SK-N-SH (cell line): ENCODE measurements around the gene POLR3E. TPM values are rescaled to one million over a fixed set of nuclear protein-coding genes. Genes with fewer than 3 reads are reported as not detected.

Experiments
- CTCF ChIA-PET: fragments of 300-600, 350-600 bp; formaldehyde crosslinking; extraction: SDS; loops from one replicate; lab custom pipeline; 2021; lab: Yijun Ruan, JAX
- POLR2A ChIA-PET: fragments of 350-600 bp; sonication (Branson Sonifier 250); formaldehyde crosslinking; extraction: SDS; loops from one replicate; lab custom pipeline; 2020; ENCODE audit warnings: antibody characterized with exemption, inconsistent platforms; lab: Yijun Ruan, JAX
- DNase-seq: peaks from one replicate; pipeline ENCODE4 v3.0.0; 2012
- H2AFZ ChIP-seq: fragments of 200-600 bp; sonication (generic); 2 replicates; pipeline ENCODE4 v1.8.1; 2016; ENCODE audit warnings: antibody characterized with exemption, mild to moderate bottlenecking, low read depth
- H3F3A ChIP-seq: fragments of 200-600 bp; sonication (generic); replicated peaks from 2 replicates; pipeline ENCODE3; 2016; ENCODE audit warnings: antibody characterized with exemption, mild to moderate bottlenecking; ENCODE audit not compliant: insufficient read depth
- H3K27ac ChIP-seq, 2 experiments: fragments of 200-500 bp in 1 of 2; fragments of 200-600 bp in 1 of 2; sonication (Bioruptor generic) in 1 of 2; sonication (generic), shearing (Covaris generic) in 1 of 2; 2 replicates each; pipeline versions ENCODE4 v1.5.1 to v1.6.1; 2014 to 2016; ENCODE audit warnings: low read depth in 2 of 2, inconsistent platforms in 1 of 2, low read length in 1 of 2, mild to moderate bottlenecking in 1 of 2, mixed read lengths in 1 of 2
- H3K27me3 ChIP-seq: fragments of 200-600 bp; sonication (generic), shearing (Covaris generic); 2 replicates; pipeline ENCODE4 v1.6.1; 2016; ENCODE audit warnings: mixed run types; ENCODE audit not compliant: insufficient read depth
- H3K36me3 ChIP-seq, 2 experiments: fragments of 200-500 bp in 1 of 2; fragments of 200-600 bp in 1 of 2; sonication (Bioruptor generic) in 1 of 2; sonication (generic) in 1 of 2; replicated peaks in 1 of 2; 2 replicates each; pipeline versions ENCODE3 to v1.5.1; 2014 to 2016; ENCODE audit warnings: low read length in 1 of 2, mild to moderate bottlenecking in 1 of 2; ENCODE audit not compliant: insufficient read depth in 2 of 2, control insufficient read depth in 1 of 2
- H3K4me1 ChIP-seq, 2 experiments: fragments of 200-500 bp in 1 of 2; fragments of 200-600 bp in 1 of 2; sonication (Bioruptor generic) in 1 of 2; sonication (generic), shearing (Covaris generic) in 1 of 2; 2 replicates each; pipeline versions ENCODE4 v1.5.1 to v1.6.1; 2014 to 2016; ENCODE audit warnings: low read depth in 1 of 2, low read length in 1 of 2, mixed run types in 1 of 2; ENCODE audit not compliant: insufficient read depth in 2 of 2, control insufficient read depth in 1 of 2
- H3K4me2 ChIP-seq: fragments of 200-600 bp; sonication (generic), shearing (Covaris generic); 2 replicates; pipeline ENCODE4 v1.6.1; 2017; ENCODE audit warnings: mixed run types
- H3K4me3 ChIP-seq, 2 experiments: fragments of 200-500 bp in 1 of 2; fragments of 200-600 bp in 1 of 2; sonication (Bioruptor generic) in 1 of 2; sonication (generic), shearing (Covaris generic) in 1 of 2; 2 replicates each; pipeline versions ENCODE4 v1.5.1 to v1.8.1; 2014 to 2016; ENCODE audit warnings: low read depth in 2 of 2, inconsistent platforms in 1 of 2, low read length in 1 of 2, mild to moderate bottlenecking in 1 of 2, mixed read lengths in 1 of 2, moderate library complexity in 1 of 2
- H3K79me2 ChIP-seq: fragments of 200-600 bp; sonication (generic); 2 replicates; pipeline ENCODE4 v1.8.1; 2017; ENCODE audit warnings: mild to moderate bottlenecking; ENCODE audit not compliant: insufficient read depth
- H3K9ac ChIP-seq: fragments of 200-600 bp; sonication (generic); 2 replicates; pipeline ENCODE4 v1.6.1; 2017; ENCODE audit warnings: mixed run types
- H3K9me2 ChIP-seq: fragments of 200-600 bp; sonication (generic); 2 replicates; pipeline ENCODE4 v1.6.1; 2017; ENCODE audit warnings: mixed run types
- H3K9me3 ChIP-seq: fragments of 200-600 bp; sonication (generic); 2 replicates; pipeline ENCODE4 v1.6.1; 2017; ENCODE audit warnings: mixed run types, mild to moderate bottlenecking, moderate library complexity
- H4K20me1 ChIP-seq: fragments of 200-600 bp; sonication (generic); 2 replicates; pipeline ENCODE4 v1.6.1; 2017; ENCODE audit warnings: mild to moderate bottlenecking, mixed run types; ENCODE audit not compliant: insufficient read depth
- CHD2 ChIP-seq: fragments of 150-350 bp; IDR thresholded peaks from 2 replicates; pipeline ENCODE4 v1.6.1; 2018; ENCODE audit warnings: low read length; ENCODE audit not compliant: partially characterized antibody
- CTCF ChIP-seq: fragments of 200-600 bp; sonication (generic); IDR thresholded peaks from 2 replicates; pipeline ENCODE4 v1.6.1; 2017; ENCODE audit warnings: antibody characterized with exemption, mild to moderate bottlenecking, moderate library complexity
- ELF1 ChIP-seq: IDR thresholded peaks from 2 replicates; pipeline ENCODE4 v1.4.0; 2012
- FOSL2 ChIP-seq: IDR thresholded peaks from 2 replicates; pipeline ENCODE4 v1.4.0; 2012; ENCODE audit warnings: low read depth, mild to moderate bottlenecking, moderate library complexity, borderline replicate concordance
- FOXM1 ChIP-seq: IDR thresholded peaks from 2 replicates; pipeline ENCODE4 v1.4.0; 2012; ENCODE audit warnings: low read depth, mild to moderate bottlenecking
- GATA2 ChIP-seq: sonication (generic); formaldehyde crosslinking; IDR thresholded peaks from 2 replicates; pipeline ENCODE4 v1.5.0; 2020; ENCODE audit warnings: mild to moderate bottlenecking, missing genetic modification reagents
- IRF3 ChIP-seq: fragments of 150-350 bp; IDR thresholded peaks from 2 replicates; pipeline ENCODE4 v1.6.1; 2016; ENCODE audit warnings: mild to moderate bottlenecking, low read depth, low read length
- MAX ChIP-seq: IDR thresholded peaks from 2 replicates; pipeline ENCODE4 v1.4.0; 2012; ENCODE audit warnings: low read depth
- MXI1 ChIP-seq: IDR thresholded peaks from 2 replicates; pipeline ENCODE4 v1.6.1; 2012; ENCODE audit warnings: mild to moderate bottlenecking, low read depth, low read length, improper control_type of control experiment
- NFIC ChIP-seq: IDR thresholded peaks from 2 replicates; pipeline ENCODE4 v1.4.0; 2012; ENCODE audit warnings: borderline replicate concordance
- NRF1 ChIP-seq: IDR thresholded peaks from 2 replicates; pipeline ENCODE4 v1.6.1; 2012; ENCODE audit warnings: low read depth, mild to moderate bottlenecking, low read length
- POLR2AphosphoS5 ChIP-seq: IDR thresholded peaks from 2 replicates; pipeline ENCODE4 v1.6.1; 2012; ENCODE audit warnings: low read depth, low read length
- RCOR1 ChIP-seq: fragments of 150-350 bp; IDR thresholded peaks from 2 replicates; pipeline ENCODE4 v1.6.1; 2017; ENCODE audit warnings: antibody characterized with exemption, low read length
- SMC3 ChIP-seq: IDR thresholded peaks from 2 replicates; pipeline ENCODE4 v1.6.1; 2012; ENCODE audit warnings: low read depth, low read length, improper control_type of control experiment
- TAF1 ChIP-seq: IDR thresholded peaks from 2 replicates; pipeline ENCODE4 v1.6.1; 2012; ENCODE audit warnings: low read depth, mild to moderate bottlenecking, low read length, moderate library complexity, borderline replicate concordance
- TCF12 ChIP-seq: IDR thresholded peaks from 2 replicates; pipeline ENCODE4 v1.4.0; 2012
- TEAD4 ChIP-seq: IDR thresholded peaks from 2 replicates; pipeline ENCODE4 v1.4.0; 2012; ENCODE audit warnings: mild to moderate bottlenecking, borderline replicate concordance; ENCODE audit not compliant: insufficient read depth
- USF1 ChIP-seq: IDR thresholded peaks from 2 replicates; pipeline ENCODE4 v1.4.0; 2012; ENCODE audit warnings: low read depth, borderline replicate concordance
- YY1 ChIP-seq: IDR thresholded peaks from 2 replicates; pipeline ENCODE4 v1.4.0; 2012; ENCODE audit warnings: low read depth, mild to moderate bottlenecking
- ZBTB33 ChIP-seq: IDR thresholded peaks from 2 replicates; pipeline ENCODE4 v1.4.0; 2012; ENCODE audit warnings: low read depth, borderline replicate concordance
- WGBS: methylation state at CpG from one replicate; pipeline ENCODE4 v1.1.6; 2017; ENCODE audit warnings: low lambda C conversion rate; 5-methylcytosine and 5-hydroxymethylcytosine counted together
- polyA plus RNA-seq, 3 experiments: library from polyadenylated mRNA; depleted of rRNA; stranded (reverse); fragments of >200 nt; gene quantifications; 2 replicates each; pipeline ENCODE4 v1.2.3, GENCODE V29; 2012

POLR3E gene
- polyA plus RNA-seq, 1 of the 3 experiments (the other 2 are of a cell fraction): 59.6 TPM

DNA sequence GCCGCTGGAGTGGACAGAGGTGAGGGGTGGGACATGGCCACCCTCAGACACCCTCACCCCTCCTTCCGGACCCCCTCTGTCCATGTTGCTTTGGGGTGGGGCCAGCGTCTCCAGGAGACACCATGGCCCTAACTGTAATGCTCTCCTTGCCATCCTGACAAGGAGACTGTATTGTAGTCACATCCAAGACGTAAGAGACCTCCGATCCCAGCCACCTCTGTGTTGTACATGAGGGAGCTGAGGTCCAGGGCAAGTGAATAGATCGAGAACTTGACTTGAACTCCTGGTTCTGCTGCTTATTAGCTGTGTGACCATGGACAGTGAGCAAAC is 30.2 kb downstream of the POLR3E start:
- DNase-seq: no peak
- Histone ChIP-seq H3K27ac (no peak overlapping the region), H3K4me1 (peaks cover 0 to 3% of the 10 kb centered on the region in 2 experiments; a peak in 1 of 4 replicates), H2AFZ (no peak overlapping the region), H3K9ac (no peak overlapping the region), H3K4me3 (no peak overlapping the region), H3F3A (peaks cover 17% of the 10 kb centered on the region), H3K9me2 (no peaks in the 10 kb centered on the region), H4K20me1 (no peaks in the 10 kb centered on the region), H3K36me3 (peaks cover 5 to 68% of the 10 kb centered on the region in 2 experiments), H3K79me2 (0 out of 2 replicates have a peak, but pooled peaks cover 3% of the 10 kb centered on the region), H3K4me2 (no peak overlapping the region), H3K9me3 (no peaks in the 10 kb centered on the region), H3K27me3 (no peaks in the 10 kb centered on the region)
- POLR2A ChIA-PET: no interaction called here
- 97% methylated on average over 5 of the region's 6 CpGs for WGBS
- CTCF ChIA-PET: no interaction called here
- TF ChIP-seq FOXM1 (no peak), FOSL2 (no peak), GATA2 (CRISPR knock-in tag) (no peak), TAF1 (no peak), MAX (no peak), POLR2AphosphoS5 (no peak), CHD2 (no peak), NRF1 (no peak), NFIC (no peak), IRF3 (no peak), MXI1 (no peak), CTCF (no peak), TEAD4 (no peak), SMC3 (no peak), RCOR1 (no peak), USF1 (no peak), ZBTB33 (no peak), TCF12 (no peak), ELF1 (no peak), YY1 (no peak)
